K562 (cell line): ENCODE results near the gene MKRN2OS. TPM values are rescaled to one million over a fixed set of nuclear protein-coding genes. Genes with fewer than 3 reads are reported as not detected.

Source experiments
- HCFC1 ChIP-seq: IDR thresholded peaks from 2 replicates; pipeline ENCODE4 v1.6.1; 2012; ENCODE audit warnings: low read depth, low read length, improper control_type of control experiment
- HNRNPLL ChIP-seq: fragments of 200-400 bp; formaldehyde crosslinking; IDR thresholded peaks from 2 replicates; pipeline ENCODE4 v1.6.1; 2017; ENCODE audit warnings: low read length, low read depth, mild to moderate bottlenecking; ENCODE audit not compliant: poor library complexity, severe bottlenecking
- RBM17 ChIP-seq: fragments of 200-400 bp; formaldehyde crosslinking; IDR thresholded peaks from 2 replicates; pipeline ENCODE4 v1.6.1; 2017; ENCODE audit warnings: low read depth, mild to moderate bottlenecking, low read length, borderline replicate concordance
- ZNF197 ChIP-seq: fragments of 200-800 bp; sonication (Bioruptor generic); IDR thresholded peaks from 2 replicates; pipeline ENCODE4 v1.6.1; 2016; ENCODE audit warnings: low read depth, missing genetic modification characterization, missing compliant biosample characterization
- ZNF324 ChIP-seq: fragments of 250-450 bp; sonication (Bioruptor Pico); IDR thresholded peaks from 2 replicates; pipeline ENCODE4 v1.4.0; 2020; ENCODE audit warnings: mild to moderate bottlenecking
- ZNF764 ChIP-seq: fragments of 250-450 bp; sonication (Bioruptor Pico); IDR thresholded peaks from 2 replicates; pipeline ENCODE4 v1.4.0; 2020; ENCODE audit warnings: low read depth, mild to moderate bottlenecking, moderate library complexity
- polyA plus RNA-seq, 8 experiments: library from polyadenylated mRNA; depleted of rRNA in 4 of 8; stranded (reverse) in 5 of 8; unstranded in 3 of 8; fragments of >200 nt; fragmentation: Nextera tagmentation in 2 of 8; fragmentation: Illumina TruSeq in 1 of 8; extraction: Ambion mirVana in 2 of 8; extraction: Trizol in 1 of 8; gene quantifications; 2 replicates each; pipeline versions ENCODE4 v1.2.1 to v1.2.3, GENCODE V29; 2011 to 2014; ENCODE audit warnings: inconsistent platforms in 1 of 8, missing spikeins in 1 of 8
- total RNA-seq, 7 experiments: library from RNA; depleted of rRNA in 6 of 7; stranded (reverse); fragments of >200 nt in 6 of 7; fragmentation: Illumina TruSeq in 2 of 7; extraction: Trizol in 2 of 7; gene quantifications; 2 replicates each; pipeline versions ENCODE4 v1.2.1 to v1.2.3, GENCODE V29; 2011 to 2021; ENCODE audit warnings: low replicate concordance in 1 of 7
- TF ChIP-seq, protein P1 (sequence below), 2 experiments: fragments of 200-800 bp in 1 of 2; sonication (Bioruptor generic) in 1 of 2; sonication (generic) in 1 of 2; formaldehyde crosslinking in 1 of 2; IDR thresholded peaks in 1 of 2; conservative IDR thresholded peaks in 1 of 2; 2 replicates each; pipeline versions ENCODE4 v1.5.0 to v1.6.1; 2016 to 2020; ENCODE audit warnings: missing compliant biosample characterization in 1 of 2, missing genetic modification characterization in 1 of 2, missing genetic modification reagents in 1 of 2
- TF ChIP-seq, protein P2 (sequence below): fragments of 450-650 bp; IDR thresholded peaks from 2 replicates; pipeline ENCODE4 v1.6.1; 2014; ENCODE audit warnings: low read depth, mild to moderate bottlenecking, moderate library complexity, borderline replicate concordance
- TF ChIP-seq, protein P3 (sequence below): fragments of 450-650 bp; IDR thresholded peaks from 2 replicates; pipeline ENCODE4 v1.6.1; 2016; ENCODE audit warnings: mild to moderate bottlenecking, moderate library complexity

The MKRN2OS gene
- total and polyA plus RNA-seq, 9 of the 15 experiments (the other 6 are each of a cell fraction or from before 2014, with no cell fraction given), result 0.11 to 0.27 (median 0.17) TPM; not detected in 6

DNA sequence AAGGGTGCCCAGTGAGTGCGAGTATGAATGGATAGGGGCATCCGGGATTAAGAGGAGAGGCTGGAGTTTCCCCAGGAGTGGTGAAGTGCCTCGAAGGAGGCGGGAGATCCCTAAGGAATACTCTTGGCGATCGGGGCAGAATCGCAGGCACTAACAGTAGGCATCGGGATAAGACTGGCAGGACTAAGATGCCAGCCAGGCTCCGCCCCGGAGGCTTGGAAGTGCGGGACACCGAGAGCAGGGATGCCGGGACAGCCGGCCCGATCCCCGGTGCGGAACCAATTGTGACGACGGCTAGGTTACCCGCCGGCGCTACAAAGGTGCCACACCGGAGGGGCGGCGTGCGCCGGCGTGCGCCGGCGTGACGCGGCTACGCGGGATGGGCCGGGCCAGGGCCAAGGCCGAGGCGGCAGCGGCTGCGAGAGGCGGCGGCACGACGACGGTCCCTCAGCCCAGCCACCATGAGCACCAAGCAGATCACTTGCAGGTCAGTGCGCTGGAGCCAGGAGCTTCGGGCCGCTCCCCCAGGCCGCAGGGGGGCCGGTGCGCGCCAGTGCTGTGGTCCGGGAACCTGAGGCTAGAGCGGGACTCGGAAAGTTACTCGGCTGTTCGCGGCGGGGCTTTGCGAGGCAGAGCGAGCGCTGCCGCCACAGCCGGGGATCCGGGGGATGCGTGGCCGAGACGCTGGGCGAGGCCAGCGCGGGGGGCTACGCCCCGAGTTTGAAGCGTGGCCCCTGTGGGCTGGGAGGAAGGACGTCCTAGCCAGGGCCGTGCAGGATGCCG, 11.6 kb upstream of the MKRN2OS start, which contains the start of gene MKRN2 (continued):
- 0 out of 2 replicates have a peak, but pooled peaks have one; percentile 33 for TF ChIP-seq ZNF197 (CRISPR knock-in tag)
- TF ChIP-seq HNRNPLL, result peak; percentile 56
- TF ChIP-seq ZNF764 (CRISPR knock-in tag), result no peak
- TF ChIP-seq, protein P1, sequence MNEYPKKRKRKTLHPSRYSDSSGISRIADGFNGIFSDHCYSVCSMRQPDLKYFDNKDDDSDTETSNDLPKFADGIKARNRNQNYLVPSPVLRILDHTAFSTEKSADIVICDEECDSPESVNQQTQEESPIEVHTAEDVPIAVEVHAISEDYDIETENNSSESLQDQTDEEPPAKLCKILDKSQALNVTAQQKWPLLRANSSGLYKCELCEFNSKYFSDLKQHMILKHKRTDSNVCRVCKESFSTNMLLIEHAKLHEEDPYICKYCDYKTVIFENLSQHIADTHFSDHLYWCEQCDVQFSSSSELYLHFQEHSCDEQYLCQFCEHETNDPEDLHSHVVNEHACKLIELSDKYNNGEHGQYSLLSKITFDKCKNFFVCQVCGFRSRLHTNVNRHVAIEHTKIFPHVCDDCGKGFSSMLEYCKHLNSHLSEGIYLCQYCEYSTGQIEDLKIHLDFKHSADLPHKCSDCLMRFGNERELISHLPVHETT (CRISPR knock-in tag; conservative IDR thresholded peaks at IDR 0.05 in 1 of 2, IDR thresholded peaks at IDR 0.05 in 1 of 2), result peak in 1 of 2 experiments; percentile 96; a peak in 2 of 4 replicates
- TF ChIP-seq, protein P2, sequence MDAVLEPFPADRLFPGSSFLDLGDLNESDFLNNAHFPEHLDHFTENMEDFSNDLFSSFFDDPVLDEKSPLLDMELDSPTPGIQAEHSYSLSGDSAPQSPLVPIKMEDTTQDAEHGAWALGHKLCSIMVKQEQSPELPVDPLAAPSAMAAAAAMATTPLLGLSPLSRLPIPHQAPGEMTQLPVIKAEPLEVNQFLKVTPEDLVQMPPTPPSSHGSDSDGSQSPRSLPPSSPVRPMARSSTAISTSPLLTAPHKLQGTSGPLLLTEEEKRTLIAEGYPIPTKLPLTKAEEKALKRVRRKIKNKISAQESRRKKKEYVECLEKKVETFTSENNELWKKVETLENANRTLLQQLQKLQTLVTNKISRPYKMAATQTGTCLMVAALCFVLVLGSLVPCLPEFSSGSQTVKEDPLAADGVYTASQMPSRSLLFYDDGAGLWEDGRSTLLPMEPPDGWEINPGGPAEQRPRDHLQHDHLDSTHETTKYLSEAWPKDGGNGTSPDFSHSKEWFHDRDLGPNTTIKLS, result peak; percentile 93
- no peak for TF ChIP-seq ZNF324 (CRISPR knock-in tag)
- TF ChIP-seq, protein P3, sequence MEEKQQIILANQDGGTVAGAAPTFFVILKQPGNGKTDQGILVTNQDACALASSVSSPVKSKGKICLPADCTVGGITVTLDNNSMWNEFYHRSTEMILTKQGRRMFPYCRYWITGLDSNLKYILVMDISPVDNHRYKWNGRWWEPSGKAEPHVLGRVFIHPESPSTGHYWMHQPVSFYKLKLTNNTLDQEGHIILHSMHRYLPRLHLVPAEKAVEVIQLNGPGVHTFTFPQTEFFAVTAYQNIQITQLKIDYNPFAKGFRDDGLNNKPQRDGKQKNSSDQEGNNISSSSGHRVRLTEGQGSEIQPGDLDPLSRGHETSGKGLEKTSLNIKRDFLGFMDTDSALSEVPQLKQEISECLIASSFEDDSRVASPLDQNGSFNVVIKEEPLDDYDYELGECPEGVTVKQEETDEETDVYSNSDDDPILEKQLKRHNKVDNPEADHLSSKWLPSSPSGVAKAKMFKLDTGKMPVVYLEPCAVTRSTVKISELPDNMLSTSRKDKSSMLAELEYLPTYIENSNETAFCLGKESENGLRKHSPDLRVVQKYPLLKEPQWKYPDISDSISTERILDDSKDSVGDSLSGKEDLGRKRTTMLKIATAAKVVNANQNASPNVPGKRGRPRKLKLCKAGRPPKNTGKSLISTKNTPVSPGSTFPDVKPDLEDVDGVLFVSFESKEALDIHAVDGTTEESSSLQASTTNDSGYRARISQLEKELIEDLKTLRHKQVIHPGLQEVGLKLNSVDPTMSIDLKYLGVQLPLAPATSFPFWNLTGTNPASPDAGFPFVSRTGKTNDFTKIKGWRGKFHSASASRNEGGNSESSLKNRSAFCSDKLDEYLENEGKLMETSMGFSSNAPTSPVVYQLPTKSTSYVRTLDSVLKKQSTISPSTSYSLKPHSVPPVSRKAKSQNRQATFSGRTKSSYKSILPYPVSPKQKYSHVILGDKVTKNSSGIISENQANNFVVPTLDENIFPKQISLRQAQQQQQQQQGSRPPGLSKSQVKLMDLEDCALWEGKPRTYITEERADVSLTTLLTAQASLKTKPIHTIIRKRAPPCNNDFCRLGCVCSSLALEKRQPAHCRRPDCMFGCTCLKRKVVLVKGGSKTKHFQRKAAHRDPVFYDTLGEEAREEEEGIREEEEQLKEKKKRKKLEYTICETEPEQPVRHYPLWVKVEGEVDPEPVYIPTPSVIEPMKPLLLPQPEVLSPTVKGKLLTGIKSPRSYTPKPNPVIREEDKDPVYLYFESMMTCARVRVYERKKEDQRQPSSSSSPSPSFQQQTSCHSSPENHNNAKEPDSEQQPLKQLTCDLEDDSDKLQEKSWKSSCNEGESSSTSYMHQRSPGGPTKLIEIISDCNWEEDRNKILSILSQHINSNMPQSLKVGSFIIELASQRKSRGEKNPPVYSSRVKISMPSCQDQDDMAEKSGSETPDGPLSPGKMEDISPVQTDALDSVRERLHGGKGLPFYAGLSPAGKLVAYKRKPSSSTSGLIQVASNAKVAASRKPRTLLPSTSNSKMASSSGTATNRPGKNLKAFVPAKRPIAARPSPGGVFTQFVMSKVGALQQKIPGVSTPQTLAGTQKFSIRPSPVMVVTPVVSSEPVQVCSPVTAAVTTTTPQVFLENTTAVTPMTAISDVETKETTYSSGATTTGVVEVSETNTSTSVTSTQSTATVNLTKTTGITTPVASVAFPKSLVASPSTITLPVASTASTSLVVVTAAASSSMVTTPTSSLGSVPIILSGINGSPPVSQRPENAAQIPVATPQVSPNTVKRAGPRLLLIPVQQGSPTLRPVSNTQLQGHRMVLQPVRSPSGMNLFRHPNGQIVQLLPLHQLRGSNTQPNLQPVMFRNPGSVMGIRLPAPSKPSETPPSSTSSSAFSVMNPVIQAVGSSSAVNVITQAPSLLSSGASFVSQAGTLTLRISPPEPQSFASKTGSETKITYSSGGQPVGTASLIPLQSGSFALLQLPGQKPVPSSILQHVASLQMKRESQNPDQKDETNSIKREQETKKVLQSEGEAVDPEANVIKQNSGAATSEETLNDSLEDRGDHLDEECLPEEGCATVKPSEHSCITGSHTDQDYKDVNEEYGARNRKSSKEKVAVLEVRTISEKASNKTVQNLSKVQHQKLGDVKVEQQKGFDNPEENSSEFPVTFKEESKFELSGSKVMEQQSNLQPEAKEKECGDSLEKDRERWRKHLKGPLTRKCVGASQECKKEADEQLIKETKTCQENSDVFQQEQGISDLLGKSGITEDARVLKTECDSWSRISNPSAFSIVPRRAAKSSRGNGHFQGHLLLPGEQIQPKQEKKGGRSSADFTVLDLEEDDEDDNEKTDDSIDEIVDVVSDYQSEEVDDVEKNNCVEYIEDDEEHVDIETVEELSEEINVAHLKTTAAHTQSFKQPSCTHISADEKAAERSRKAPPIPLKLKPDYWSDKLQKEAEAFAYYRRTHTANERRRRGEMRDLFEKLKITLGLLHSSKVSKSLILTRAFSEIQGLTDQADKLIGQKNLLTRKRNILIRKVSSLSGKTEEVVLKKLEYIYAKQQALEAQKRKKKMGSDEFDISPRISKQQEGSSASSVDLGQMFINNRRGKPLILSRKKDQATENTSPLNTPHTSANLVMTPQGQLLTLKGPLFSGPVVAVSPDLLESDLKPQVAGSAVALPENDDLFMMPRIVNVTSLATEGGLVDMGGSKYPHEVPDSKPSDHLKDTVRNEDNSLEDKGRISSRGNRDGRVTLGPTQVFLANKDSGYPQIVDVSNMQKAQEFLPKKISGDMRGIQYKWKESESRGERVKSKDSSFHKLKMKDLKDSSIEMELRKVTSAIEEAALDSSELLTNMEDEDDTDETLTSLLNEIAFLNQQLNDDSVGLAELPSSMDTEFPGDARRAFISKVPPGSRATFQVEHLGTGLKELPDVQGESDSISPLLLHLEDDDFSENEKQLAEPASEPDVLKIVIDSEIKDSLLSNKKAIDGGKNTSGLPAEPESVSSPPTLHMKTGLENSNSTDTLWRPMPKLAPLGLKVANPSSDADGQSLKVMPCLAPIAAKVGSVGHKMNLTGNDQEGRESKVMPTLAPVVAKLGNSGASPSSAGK, result peak; percentile 82
- peak; percentile 88 for TF ChIP-seq HCFC1
- TF ChIP-seq RBM17, result no peak
